Ovary (tissue), 3 donors: ENCODE measurements around the gene CPNE4.

Source experiments
- CTCF ChIP-seq, 3 donors: fragments of 450-650 bp in 2 of 3; fragments of 200-600 bp in 1 of 3; IDR thresholded peaks; one replicate each; pipeline versions ENCODE4 v1.5.1 to v1.8.0; 2016 to 2022; ENCODE audit warnings: antibody characterized with exemption in 3 of 3, mild to moderate bottlenecking in 1 of 3
- EP300 ChIP-seq: sonication (generic); formaldehyde crosslinking; IDR thresholded peaks from one replicate; pipeline ENCODE4 v1.6.1; 2017; ENCODE audit warnings: antibody characterized with exemption
- POLR2A ChIP-seq: fragments of 450-650 bp; IDR thresholded peaks from one replicate; pipeline ENCODE4 v1.6.1; 2017; ENCODE audit warnings: antibody characterized with exemption, mild to moderate bottlenecking, moderate library complexity
- donor health status: DM: no; HTN: no; CAD: no.

GRCh38 chr3:131849616-131850015 lies 185.2 kb downstream of the CPNE4 start:
- no peak for TF ChIP-seq POLR2A
- TF ChIP-seq CTCF (IDR thresholded peaks at IDR 0.05): no peak
- no peak for TF ChIP-seq EP300
